Natural killer cell (primary cell): Measurements from ENCODE around the gene CDH6. TPM values are rescaled to one million over a fixed set of nuclear protein-coding genes. Genes with fewer than 3 reads are reported as not detected.
A peak's percentile ranks its signal among the peaks of the same experiment; 100 is the strongest.

Experiments
- ATAC-seq, 3 donors: fragments of 150-1000 bp in 2 of 3; fragments of 200-7000 bp in 1 of 3; cut with Tn5 transposase; 1 replicate in 1 of 3; 2 replicates in 2 of 3; pipeline ENCODE4 v1.10.0; 2021; ENCODE audit warnings: mild to moderate bottlenecking in 2 of 3, moderate library complexity in 2 of 3
- DNase-seq, 2 donors: peaks; one replicate each; pipeline versions ENCODE4 v3.0.0 to v3.0.0-alpha.2; 2013 to 2021; ENCODE audit warnings: mixed read lengths in 1 of 2
- H3K27ac ChIP-seq: one replicate; pipeline ENCODE4 v1.5.1; 2013; ENCODE audit warnings: mild to moderate bottlenecking, low read length
- H3K27me3 ChIP-seq: one replicate; pipeline ENCODE4 v1.6.1; 2013; ENCODE audit warnings: low read length; ENCODE audit not compliant: control insufficient read depth, insufficient read depth
- H3K36me3 ChIP-seq: one replicate; pipeline ENCODE4 v1.6.1; 2013; ENCODE audit warnings: low read length; ENCODE audit not compliant: control insufficient read depth, insufficient read depth
- H3K4me1 ChIP-seq: one replicate; pipeline ENCODE4 v1.6.1; 2013; ENCODE audit warnings: low read length; ENCODE audit not compliant: control insufficient read depth, insufficient read depth
- H3K4me3 ChIP-seq: one replicate; pipeline ENCODE4 v1.5.1; 2013; ENCODE audit warnings: low read length
- H3K9me3 ChIP-seq: one replicate; pipeline ENCODE4 v1.6.1; 2013; ENCODE audit warnings: low read length; ENCODE audit not compliant: control insufficient read depth, insufficient read depth
- H3K27ac Mint-ChIP-seq, 2 donors: one replicate each; pipeline ENCODE4 v1.8.0; 2022; ENCODE audit warnings: mild to moderate bottlenecking in 2 of 2, mixed read lengths in 2 of 2, moderate library complexity in 1 of 2
- H3K27me3 Mint-ChIP-seq, 2 donors: one replicate each; pipeline ENCODE4 v1.8.0; 2022; ENCODE audit warnings: low read depth in 2 of 2, mixed read lengths in 2 of 2
- H3K36me3 Mint-ChIP-seq: one replicate; pipeline ENCODE4 v1.8.0; 2022; ENCODE audit warnings: mixed read lengths
- H3K4me1 Mint-ChIP-seq, 2 donors: one replicate each; pipeline ENCODE4 v1.8.0; 2022; ENCODE audit warnings: mixed read lengths in 2 of 2
- H3K4me3 Mint-ChIP-seq: one replicate; pipeline ENCODE4 v1.8.0; 2022; ENCODE audit warnings: mild to moderate bottlenecking, moderate library complexity, mixed read lengths
- H3K9me3 Mint-ChIP-seq, 2 donors: one replicate each; pipeline ENCODE4 v1.8.0; 2022; ENCODE audit warnings: mixed read lengths in 2 of 2
- CTCF ChIP-seq: fragments of 200-600 bp; IDR thresholded peaks from one replicate; pipeline ENCODE4 v1.8.0; 2022; ENCODE audit warnings: antibody characterized with exemption
- WGBS: methylation state at CpG from one replicate; pipeline ENCODE4 v1.1.7; 2013; ENCODE audit warnings: missing lambda C conversion rate; ENCODE audit not compliant: insufficient coverage; 5-methylcytosine and 5-hydroxymethylcytosine counted together
- intact Hi-C: fragments of 100-400 bp; cut with micrococcal nuclease; formaldehyde crosslinking; loops from one replicate; pipeline ENCODE4 v1.14.2; 2022
- total RNA-seq, 4 donors: library from RNA; stranded (reverse); fragments of 120-200 nt in 1 of 4; gene quantifications; one replicate each; pipeline versions ENCODE4 v1.2.3 to v1.2.4, GENCODE V29; 2013 to 2022

CDH6 gene
- total RNA-seq, 3 donors from 2014 or later (not counting 1 experiment from before 2014, with no cell fraction given) = not detected

GRCh38 chr5:31301833-31302232 lies 108.3 kb downstream of the CDH6 start:
- WGBS = 84% methylated on average over 5 of the region's 5 CpGs
- H3K4me3 Mint-ChIP-seq = no peak overlapping the region
- H3K4me1 Mint-ChIP-seq = no peaks in the 10 kb centered on the region
- TF ChIP-seq CTCF = no peak
- no peak overlapping the region for H3K27ac Mint-ChIP-seq
- H3K9me3 ChIP-seq = no peaks in the 10 kb centered on the region
- peaks cover 1 to 4% of the 10 kb centered on the region in 2 donors for H3K9me3 Mint-ChIP-seq
- no peak for ATAC-seq
- no peaks in the 10 kb centered on the region for H3K27me3 ChIP-seq
- no peak overlapping the region for H3K27ac ChIP-seq
- H3K27me3 Mint-ChIP-seq = no peaks in the 10 kb centered on the region
- H3K36me3 ChIP-seq = no peaks in the 10 kb centered on the region
- no peaks in the 10 kb centered on the region for H3K4me1 ChIP-seq
- H3K4me3 ChIP-seq = no peak overlapping the region
- no peaks in the 10 kb centered on the region for H3K36me3 Mint-ChIP-seq
- intact Hi-C loops = no loop called here
- no peak for DNase-seq

DNA sequence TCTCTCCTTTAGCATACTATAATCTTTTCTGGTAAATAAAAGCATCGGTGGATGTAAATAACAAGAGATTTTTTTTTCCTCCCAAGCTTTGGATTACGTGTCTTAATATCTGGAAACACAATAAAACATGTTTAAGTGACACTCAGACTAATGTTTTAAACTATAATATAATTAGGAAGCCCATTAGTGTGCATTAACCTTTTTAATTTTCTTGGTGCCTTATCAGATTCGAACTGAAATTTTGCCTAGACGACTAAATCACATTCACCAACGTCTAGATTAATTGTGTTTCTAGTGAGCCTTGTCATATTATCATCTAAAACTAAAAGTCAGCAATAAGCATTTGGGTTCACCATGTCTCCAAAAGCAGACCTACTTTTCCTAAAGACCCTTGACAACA lies 110.2 kb downstream of the CDH6 start:
- Mint-ChIP-seq H3K4me1 (no peaks in the 10 kb centered on the region), H3K9me3 (peaks cover 2 to 4% of the 10 kb centered on the region in 2 donors), H3K27me3 (no peaks in the 10 kb centered on the region), H3K36me3 (no peaks in the 10 kb centered on the region), H3K4me3 (no peak overlapping the region), H3K27ac (no peak overlapping the region)
- H3K4me1 ChIP-seq = no peaks in the 10 kb centered on the region
- no peaks in the 10 kb centered on the region for H3K9me3 ChIP-seq
- TF ChIP-seq CTCF = no peak
- intact Hi-C loops = no loop called here
- 88% methylated on average over 1 of the region's 5 CpGs for WGBS
- H3K27ac ChIP-seq = no peak overlapping the region
- DNase-seq (no peak), ATAC-seq (no peak)
- no peaks in the 10 kb centered on the region for H3K36me3 ChIP-seq
- no peak overlapping the region for H3K4me3 ChIP-seq
- H3K27me3 ChIP-seq = no peaks in the 10 kb centered on the region

- H3K4me3 ChIP-seq = no peak overlapping the region
- H3K27ac ChIP-seq = no peak overlapping the region
- no peaks in the 10 kb centered on the region for H3K4me1 ChIP-seq
- H3K27ac Mint-ChIP-seq = no peak overlapping the region
- no peaks in the 10 kb centered on the region for H3K36me3 ChIP-seq
- peaks cover 2% of the 10 kb centered on the region for H3K27me3 ChIP-seq
- H3K9me3 Mint-ChIP-seq = peaks cover under 1 to 3% of the 10 kb centered on the region in 2 donors
- 88% methylated on average over 13 of the region's 13 CpGs for WGBS
- H3K36me3 Mint-ChIP-seq = no peaks in the 10 kb centered on the region
- H3K27me3 Mint-ChIP-seq = peaks cover 0 to 3% of the 10 kb centered on the region in 2 donors
- intact Hi-C loops = no loop called here
- H3K4me3 Mint-ChIP-seq = no peak overlapping the region
- ATAC-seq (peak in 1 of 3 donors; percentile 24), DNase-seq (no peak)
- TF ChIP-seq CTCF = no peak
- no peaks in the 10 kb centered on the region for H3K4me1 Mint-ChIP-seq
- no peaks in the 10 kb centered on the region for H3K9me3 ChIP-seq
Measured at GRCh38 chr5:31317665-31318064, 124.2 kb downstream of the CDH6 start.

- WGBS = 52% methylated on average over 2 of the region's 4 CpGs
- Mint-ChIP-seq H3K27ac (no peak overlapping the region), H3K27me3 (peaks cover 0 to 3% of the 10 kb centered on the region in 2 donors), H3K4me3 (no peak overlapping the region), H3K36me3 (no peaks in the 10 kb centered on the region), H3K4me1 (no peaks in the 10 kb centered on the region), H3K9me3 (peaks cover 0 to 3% of the 10 kb centered on the region in 2 donors)
- DNase-seq (no peak), ATAC-seq (no peak)
- Histone ChIP-seq H3K4me3 (no peak overlapping the region), H3K36me3 (no peaks in the 10 kb centered on the region), H3K4me1 (no peaks in the 10 kb centered on the region), H3K27me3 (peaks cover 2% of the 10 kb centered on the region), H3K9me3 (no peaks in the 10 kb centered on the region), H3K27ac (no peak overlapping the region)
- no peak for TF ChIP-seq CTCF
- intact Hi-C loops = no loop called here
Measured at GRCh38 chr5:31319335-31319734, 125.8 kb downstream of the CDH6 start.
